HL-60 (cell line): ENCODE data around the gene RUNX1.

Experiments
- CTCF ChIP-seq: IDR thresholded peaks from one replicate; pipeline ENCODE4 v1.5.1; 2011; ENCODE audit warnings: low read length, control low read depth, inconsistent platforms; ENCODE audit not compliant: insufficient read depth
- GABPA ChIP-seq: IDR thresholded peaks from 2 replicates; pipeline ENCODE4 v1.6.1; 2012; ENCODE audit warnings: low read depth
- POLR2AphosphoS5 ChIP-seq: IDR thresholded peaks from 2 replicates; pipeline ENCODE4 v1.6.1; 2012; ENCODE audit warnings: low read depth

GRCh38 chr21:35004314-35004713, 44.8 kb downstream of the RUNX1 start:
- no peak for TF ChIP-seq CTCF
- TF ChIP-seq POLR2AphosphoS5 = no peak
- TF ChIP-seq GABPA = no peak
